Measurements from ENCODE around the gene BCL11B. TPM values are rescaled to one million over a fixed set of nuclear protein-coding genes. Genes with fewer than 3 reads are reported as not detected.

BCL11B gene
- total and polyA plus RNA-seq, 2 donors (not counting 1 experiment from before 2014, with no cell fraction given) = 0.33 to 0.42 TPM

- no peak overlapping the region for H3K4me2 ChIP-seq (replicated peaks; ENCODE audit: low read depth, low read length, poor library complexity, severe bottlenecking)
- no peak overlapping the region for H2AFZ ChIP-seq (ENCODE audit: insufficient read depth, low read depth, low read length, poor library complexity, severe bottlenecking)
- CTCF ChIA-PET = no interaction called here
- no peak overlapping the region for H3K9ac ChIP-seq (ENCODE audit: low read length)
- no peaks in the 10 kb centered on the region for H3K36me3 ChIP-seq (replicated peaks in 1 of 2; ENCODE audit: control extremely low read depth in 1 of 2, control insufficient read depth in 1 of 2, extremely low read depth in 1 of 2, insufficient read depth in 2 of 2, low read length in 1 of 2)
- no peaks in the 10 kb centered on the region for H3K4me1 ChIP-seq (ENCODE audit: control insufficient read depth in 2 of 2, insufficient read depth in 2 of 2, low read length in 2 of 2)
- peaks cover 0 to 31% (median 0%) of the 10 kb centered on the region in 3 donors for H3K9me3 ChIP-seq (ENCODE audit: control extremely low read depth in 1 of 3, control insufficient read depth in 2 of 3, insufficient read depth in 1 of 3, low read length in 2 of 3)
- no peaks in the 10 kb centered on the region for H4K20me1 ChIP-seq (ENCODE audit: control insufficient read depth, insufficient read depth, low read length, poor library complexity, severe bottlenecking)
- ATAC-seq (ENCODE audit: low read depth) (no peak), DNase-seq (no peak)
- H3K27me3 Mint-ChIP-seq = no peaks in the 10 kb centered on the region
- H3K27ac Mint-ChIP-seq = no peak overlapping the region
- intact Hi-C loops (cut with micrococcal nuclease) = no loop called here
- WGBS (ENCODE audit: insufficient coverage) = 76% methylated on average over 23 of the region's 26 CpGs
- H3K27ac ChIP-seq (ENCODE audit: low read length in 2 of 2) = no peak overlapping the region
- TF ChIP-seq CTCF (IDR thresholded peaks at IDR 0.05) (no peak), EZH2 (IDR thresholded peaks at IDR 0.05; ENCODE audit: borderline replicate concordance, insufficient read depth, low read depth, low read length, poor library complexity, severe bottlenecking) (no peak)
- no peaks in the 10 kb centered on the region for H3K9me3 Mint-ChIP-seq (ENCODE audit: insufficient read depth)
- H3K4me1 Mint-ChIP-seq = no peaks in the 10 kb centered on the region
- H3K4me3 Mint-ChIP-seq = no peak overlapping the region
- H3K27me3 ChIP-seq (replicated peaks in 1 of 4; ENCODE audit: control extremely low read depth in 1 of 4, control insufficient read depth in 3 of 4, insufficient read depth in 4 of 4, low read length in 3 of 4) = no peaks in the 10 kb centered on the region
- H3K4me3 ChIP-seq (ENCODE audit: control extremely low read depth in 1 of 5, extremely low read depth in 1 of 5, insufficient read depth in 1 of 5, low read depth in 2 of 5, low read length in 4 of 5) = no peak overlapping the region
- H3K79me2 ChIP-seq (ENCODE audit: control insufficient read depth, insufficient read depth, low read length) = no peaks in the 10 kb centered on the region
- POLR2A ChIA-PET = no interaction called here
These were observed 79.9 kb downstream of the BCL11B start for GRCh38 chr14:99192028-99192621.

- Histone ChIP-seq H4K20me1 (ENCODE audit: control insufficient read depth, insufficient read depth, low read length, poor library complexity, severe bottlenecking) (no peaks in the 10 kb centered on the region), H3K9ac (ENCODE audit: low read length) (no peak overlapping the region), H2AFZ (ENCODE audit: insufficient read depth, low read depth, low read length, poor library complexity, severe bottlenecking) (no peak overlapping the region), H3K27me3 (replicated peaks in 1 of 4; ENCODE audit: control extremely low read depth in 1 of 4, control insufficient read depth in 3 of 4, insufficient read depth in 4 of 4, low read length in 3 of 4) (no peaks in the 10 kb centered on the region), H3K27ac (ENCODE audit: low read length in 2 of 2) (no peak overlapping the region), H3K4me3 (ENCODE audit: control extremely low read depth in 1 of 5, extremely low read depth in 1 of 5, insufficient read depth in 1 of 5, low read depth in 2 of 5, low read length in 4 of 5) (no peak overlapping the region), H3K36me3 (replicated peaks in 1 of 2; ENCODE audit: control extremely low read depth in 1 of 2, control insufficient read depth in 1 of 2, extremely low read depth in 1 of 2, insufficient read depth in 2 of 2, low read length in 1 of 2) (no peaks in the 10 kb centered on the region), H3K4me1 (ENCODE audit: control insufficient read depth in 2 of 2, insufficient read depth in 2 of 2, low read length in 2 of 2) (no peaks in the 10 kb centered on the region), H3K79me2 (ENCODE audit: control insufficient read depth, insufficient read depth, low read length) (no peaks in the 10 kb centered on the region), H3K4me2 (replicated peaks; ENCODE audit: low read depth, low read length, poor library complexity, severe bottlenecking) (no peak overlapping the region), H3K9me3 (ENCODE audit: control extremely low read depth in 1 of 3, control insufficient read depth in 2 of 3, insufficient read depth in 1 of 3, low read length in 2 of 3) (peaks cover 0 to 31% (median 0%) of the 10 kb centered on the region in 3 donors)
- POLR2A ChIA-PET = no interaction called here
- no peak for DNase-seq
- Mint-ChIP-seq H3K4me1 (no peaks in the 10 kb centered on the region), H3K4me3 (no peak overlapping the region), H3K9me3 (ENCODE audit: insufficient read depth) (no peaks in the 10 kb centered on the region), H3K27me3 (no peaks in the 10 kb centered on the region), H3K27ac (no peak overlapping the region)
- intact Hi-C loops (cut with micrococcal nuclease) = no loop called here
- 45% methylated on average over 2 of the region's 10 CpGs for WGBS (ENCODE audit: insufficient coverage)
- CTCF ChIA-PET = no interaction called here
- ATAC-seq (ENCODE audit: low read depth) = no peak
- TF ChIP-seq EZH2 (IDR thresholded peaks at IDR 0.05; ENCODE audit: borderline replicate concordance, insufficient read depth, low read depth, low read length, poor library complexity, severe bottlenecking) (no peak), CTCF (IDR thresholded peaks at IDR 0.05) (no peak)
These were observed 80.5 kb downstream of the BCL11B start for GRCh38 chr14:99191395-99192027.
